ENCODE results near the gene MIX23. TPM values are rescaled to one million over a fixed set of nuclear protein-coding genes. Genes with fewer than 3 reads are reported as not detected.

Gene MIX23
- total RNA-seq, 1 experiment from 2014 or later: 76.2 TPM

GRCh38 chr3:122403489-122403888 lies 20.5 kb upstream of the MIX23 start (continued):
- no peak for TF ChIP-seq EZH2phosphoT487 (IDR thresholded peaks at IDR 0.05; ENCODE audit: borderline replicate concordance)

- Histone ChIP-seq H2AFZ (ENCODE audit: low read depth, low read length, poor library complexity, severe bottlenecking) (no peak overlapping the region), H3K79me2 (ENCODE audit: insufficient read depth, low read length) (peaks cover 23% of the 10 kb centered on the region), H3K9me2 (ENCODE audit: insufficient read depth) (no peaks in the 10 kb centered on the region), H3K4me3 (replicated peaks in 1 of 2; ENCODE audit: low read depth in 1 of 2, low read length in 2 of 2) (no peak overlapping the region), H3K9ac (ENCODE audit: low read length) (no peak overlapping the region), H3K36me3 (ENCODE audit: control insufficient read depth in 1 of 2, insufficient read depth in 2 of 2, low read length in 2 of 2) (peaks cover 5 to 10% of the 10 kb centered on the region in 2 experiments), H3K4me1 (ENCODE audit: control insufficient read depth in 1 of 2, insufficient read depth in 2 of 2, low read length in 2 of 2) (peaks cover 0 to 3% of the 10 kb centered on the region in 2 experiments; a peak in 1 of 4 replicates), H3K27ac (ENCODE audit: low read depth, low read length) (no peak overlapping the region), H3K4me2 (ENCODE audit: low read length) (no peak overlapping the region), H3K27me3 (ENCODE audit: insufficient read depth, low read length) (no peaks in the 10 kb centered on the region), H4K20me1 (ENCODE audit: insufficient read depth) (no peaks in the 10 kb centered on the region; the same call in 1 of the 2 replicates), H3K9me3 (ENCODE audit: control insufficient read depth in 1 of 2, insufficient read depth in 1 of 2, low read depth in 1 of 2, low read length in 2 of 2) (no peaks in the 10 kb centered on the region)
- ChIA-PET CTCF (no interaction called here), RAD21 (ENCODE audit: low non-redundant PET in 1 of 2, low total read pairs in 2 of 2, uncharacterized antibody in 2 of 2, unreplicated experiment in 2 of 2) (no interaction called here), POLR2A (no interaction called here)
- BruUV-seq (replicated peaks): no TSS peak
- DNase-seq (ENCODE audit: low read depth, low spot score) (no peak), ATAC-seq (no peak)
- TF ChIP-seq TCF7L2 (IDR thresholded peaks at IDR 0.05; ENCODE audit: borderline replicate concordance, extremely low read depth, insufficient read depth, insufficient read length) (no peak), CTCF (IDR thresholded peaks at IDR 0.05 in 2 of 3, conservative IDR thresholded peaks at IDR 0.05 in 1 of 3; ENCODE audit: borderline replicate concordance in 1 of 3, insufficient read depth in 1 of 3, low read depth in 2 of 3, low read length in 2 of 3) (no peak), EGR1 (IDR thresholded peaks at IDR 0.05; ENCODE audit: low read depth) (no peak), POLR2AphosphoS5 (IDR thresholded peaks at IDR 0.05; ENCODE audit: low read depth, low read length) (no peak), MAX (IDR thresholded peaks at IDR 0.05) (no peak), ZBTB33 (IDR thresholded peaks at IDR 0.05; ENCODE audit: extremely low read depth, insufficient replicate concordance, low read length) (no peak), YY1 (IDR thresholded peaks at IDR 0.05; ENCODE audit: extremely low read depth, insufficient replicate concordance, low read depth, low read length) (no peak), ELF1 (IDR thresholded peaks at IDR 0.05; ENCODE audit: borderline replicate concordance, low read depth) (no peak), EZH2 (IDR thresholded peaks at IDR 0.05) (no peak), EZH2phosphoT487 (IDR thresholded peaks at IDR 0.05; ENCODE audit: borderline replicate concordance) (no peak), FOSL1 (IDR thresholded peaks at IDR 0.05; ENCODE audit: low read depth) (no peak), SRF (IDR thresholded peaks at IDR 0.05; ENCODE audit: low read depth) (no peak), CEBPB (IDR thresholded peaks at IDR 0.05; ENCODE audit: low read depth) (no peak), SP1 (IDR thresholded peaks at IDR 0.05; ENCODE audit: low read depth) (no peak)
- intact Hi-C loops (cut with micrococcal nuclease): loop anchor here (5.0 kb wide), 1 partner anchor 858 kb away; no protein-coding TSS in a partner anchor
Observed at GRCh38 chr3:122398920-122399319, 15.9 kb upstream of the MIX23 start.

Data from HCT116 (cell line).